Stimulated activated CD8-positive, alpha-beta memory T cell treated with anti-CD3 and anti-CD28 coated beads, Interleukin-4, amount 100 ng/mL, for 24 hours (primary cell): ENCODE results near the gene RNF138.
"Not testable (repeated sequence)": the region's sequence is repeated elsewhere in the genome, so short reads cannot be mapped to it uniquely, and the experiment has no call there.

Experiments used
- DNase-seq: peaks from one replicate; pipeline ENCODE4 v3.0.0-alpha.2; 2020; ENCODE audit warnings: low read depth

Gene RNF138

GRCh38 chr18:32095900-32096229 lies 4.2 kb downstream of the RNF138 start:
- DNase-seq: no peak

GRCh38 chr18:32096946-32097345 lies 5.3 kb downstream of the RNF138 start:
- DNase-seq: no peak

- no peak for DNase-seq
Observed at GRCh38 chr18:32104516-32104915, 12.8 kb downstream of the RNF138 start.

- no peak for DNase-seq
Observed at GRCh38 chr18:32110005-32110404, 18.3 kb downstream of the RNF138 start.

GRCh38 chr18:32111706-32112105 lies 20.0 kb downstream of the RNF138 start:
- no peak for DNase-seq

GRCh38 chr18:32112826-32113225 lies 21.2 kb downstream of the RNF138 start:
- no peak for DNase-seq

GRCh38 chr18:32114293-32114942 lies 22.7 kb downstream of the RNF138 start:
- DNase-seq: no peak

GRCh38 chr18:32122039-32122438 lies 30.4 kb downstream of the RNF138 start:
- no peak for DNase-seq

- no peak for DNase-seq
Observed at GRCh38 chr18:32126538-32126937, 34.9 kb downstream of the RNF138 start.

GRCh38 chr18:32135625-32136024 lies 44.0 kb downstream of the RNF138 start:
- DNase-seq: no peak

GRCh38 chr18:32138332-32138982 lies 46.8 kb downstream of the RNF138 start:
- DNase-seq: no peak

- no peak for DNase-seq
Observed at GRCh38 chr18:32139835-32140283, 48.2 kb downstream of the RNF138 start.

GRCh38 chr18:32148185-32148870 lies 56.7 kb downstream of the RNF138 start:
- no peak for DNase-seq

- no peak for DNase-seq
Observed at GRCh38 chr18:32152705-32153448, 61.2 kb downstream of the RNF138 start.

GRCh38 chr18:32156855-32157254 lies 65.2 kb downstream of the RNF138 start:
- DNase-seq: no peak

GRCh38 chr18:32157580-32157979 lies 65.9 kb downstream of the RNF138 start:
- DNase-seq: no peak

- peak; percentile 42 for DNase-seq
Observed at GRCh38 chr18:32158108-32158624, 66.5 kb downstream of the RNF138 start.

GRCh38 chr18:32158631-32159030 lies 67.0 kb downstream of the RNF138 start:
- not testable (repeated sequence) for DNase-seq

GRCh38 chr18:32160547-32160946 lies 68.9 kb downstream of the RNF138 start:
- no peak for DNase-seq

- no peak for DNase-seq
Observed at GRCh38 chr18:32167980-32168730, 76.5 kb downstream of the RNF138 start.

- no peak for DNase-seq
Observed at GRCh38 chr18:32173654-32174053, 82.0 kb downstream of the RNF138 start.

- no peak for DNase-seq
Observed at GRCh38 chr18:32174719-32175118, 83.0 kb downstream of the RNF138 start.
